Mesothelial cell of epicardium (in vitro differentiated cells): ENCODE data around the gene CD44. TPM values are rescaled to one million over a fixed set of nuclear protein-coding genes. Genes with fewer than 3 reads are reported as not detected.

Experiments used
- DNase-seq, 2 experiments: peaks; one replicate each; pipeline ENCODE4 v3.0.0; 2021; ENCODE audit warnings: low spot score in 2 of 2; ENCODE audit not compliant: unreplicated experiment in 2 of 2
- H3K27ac Mint-ChIP-seq: 2 replicates; pipeline ENCODE4 v1.8.0; 2021; ENCODE audit warnings: mixed read lengths
- H3K27me3 Mint-ChIP-seq: 2 replicates; pipeline ENCODE4 v1.8.0; 2021; ENCODE audit warnings: low read depth, mixed read lengths
- H3K36me3 Mint-ChIP-seq: 2 replicates; pipeline ENCODE4 v1.8.0; 2021; ENCODE audit warnings: mixed read lengths
- H3K4me1 Mint-ChIP-seq: 2 replicates; pipeline ENCODE4 v1.8.0; 2021; ENCODE audit warnings: mixed read lengths
- H3K4me3 Mint-ChIP-seq: 2 replicates; pipeline ENCODE4 v1.8.0; 2021; ENCODE audit warnings: mild to moderate bottlenecking, moderate library complexity, mixed read lengths
- H3K9me3 Mint-ChIP-seq: 2 replicates; pipeline ENCODE4 v1.8.0; 2021; ENCODE audit warnings: mixed read lengths
- total RNA-seq: library from RNA; stranded (reverse); gene quantifications from 3 replicates; pipeline ENCODE4 v1.2.1, GENCODE V29; 2021
- TF ChIP-seq, protein P1 (sequence below): fragments of 200-600 bp; sonication (generic); IDR thresholded peaks from one replicate; pipeline ENCODE4 v1.5.0; 2021; ENCODE audit warnings: antibody characterized with exemption; ENCODE audit not compliant: unreplicated experiment

The CD44 gene
- total RNA-seq, 1 donor from 2014 or later = 1.9 TPM

DNA sequence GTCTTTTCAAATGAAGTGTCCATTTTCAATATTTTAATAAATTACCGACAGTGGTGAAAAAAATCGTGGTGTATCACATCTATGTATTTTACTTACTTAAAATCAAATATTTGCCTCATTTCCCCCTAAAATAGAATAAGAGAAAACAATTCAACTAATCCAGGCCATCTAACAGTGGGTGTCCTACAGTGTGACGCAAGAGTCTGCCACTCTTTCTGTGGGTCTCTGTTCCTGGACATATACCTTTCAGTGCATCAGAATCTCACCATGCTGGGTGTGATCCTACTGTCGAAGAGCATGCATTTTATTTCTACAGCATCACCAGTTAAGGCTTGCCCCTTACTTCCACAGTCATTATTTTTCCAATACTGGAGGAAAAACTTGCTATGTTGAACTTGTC is 111.2 kb downstream of the CD44 start:
- no peaks in the 10 kb centered on the region for H3K36me3 Mint-ChIP-seq
- DNase-seq = no peak
- H3K9me3 Mint-ChIP-seq = no peaks in the 10 kb centered on the region
- H3K4me3 Mint-ChIP-seq = no peak overlapping the region
- no peaks in the 10 kb centered on the region for H3K4me1 Mint-ChIP-seq
- no peak overlapping the region for H3K27ac Mint-ChIP-seq
- TF ChIP-seq, protein P1, sequence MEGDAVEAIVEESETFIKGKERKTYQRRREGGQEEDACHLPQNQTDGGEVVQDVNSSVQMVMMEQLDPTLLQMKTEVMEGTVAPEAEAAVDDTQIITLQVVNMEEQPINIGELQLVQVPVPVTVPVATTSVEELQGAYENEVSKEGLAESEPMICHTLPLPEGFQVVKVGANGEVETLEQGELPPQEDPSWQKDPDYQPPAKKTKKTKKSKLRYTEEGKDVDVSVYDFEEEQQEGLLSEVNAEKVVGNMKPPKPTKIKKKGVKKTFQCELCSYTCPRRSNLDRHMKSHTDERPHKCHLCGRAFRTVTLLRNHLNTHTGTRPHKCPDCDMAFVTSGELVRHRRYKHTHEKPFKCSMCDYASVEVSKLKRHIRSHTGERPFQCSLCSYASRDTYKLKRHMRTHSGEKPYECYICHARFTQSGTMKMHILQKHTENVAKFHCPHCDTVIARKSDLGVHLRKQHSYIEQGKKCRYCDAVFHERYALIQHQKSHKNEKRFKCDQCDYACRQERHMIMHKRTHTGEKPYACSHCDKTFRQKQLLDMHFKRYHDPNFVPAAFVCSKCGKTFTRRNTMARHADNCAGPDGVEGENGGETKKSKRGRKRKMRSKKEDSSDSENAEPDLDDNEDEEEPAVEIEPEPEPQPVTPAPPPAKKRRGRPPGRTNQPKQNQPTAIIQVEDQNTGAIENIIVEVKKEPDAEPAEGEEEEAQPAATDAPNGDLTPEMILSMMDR = no peak
- H3K27me3 Mint-ChIP-seq = peaks cover 12% of the 10 kb centered on the region

DNA sequence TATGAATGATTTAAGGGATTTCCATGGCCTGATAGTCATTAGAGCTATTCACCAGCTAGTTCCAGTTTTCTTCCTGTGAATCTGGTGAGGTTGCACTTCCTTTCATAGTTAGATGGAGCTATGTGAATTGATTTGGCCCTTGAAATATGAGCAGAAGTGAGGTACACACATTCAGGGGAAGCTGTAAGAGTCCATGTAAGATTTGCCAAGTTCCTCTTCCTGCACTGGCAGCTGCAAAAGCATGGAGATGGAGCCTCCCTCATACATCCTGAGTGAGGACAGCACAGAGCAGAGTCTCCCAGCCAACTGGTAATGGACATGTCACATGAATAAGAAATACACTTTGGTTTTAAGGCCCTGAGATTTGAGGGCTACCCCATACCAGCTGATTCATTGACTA is 111.7 kb downstream of the CD44 start:
- Mint-ChIP-seq H3K36me3 (no peaks in the 10 kb centered on the region), H3K27me3 (peaks cover 14% of the 10 kb centered on the region)
- DNase-seq = no peak

DNA sequence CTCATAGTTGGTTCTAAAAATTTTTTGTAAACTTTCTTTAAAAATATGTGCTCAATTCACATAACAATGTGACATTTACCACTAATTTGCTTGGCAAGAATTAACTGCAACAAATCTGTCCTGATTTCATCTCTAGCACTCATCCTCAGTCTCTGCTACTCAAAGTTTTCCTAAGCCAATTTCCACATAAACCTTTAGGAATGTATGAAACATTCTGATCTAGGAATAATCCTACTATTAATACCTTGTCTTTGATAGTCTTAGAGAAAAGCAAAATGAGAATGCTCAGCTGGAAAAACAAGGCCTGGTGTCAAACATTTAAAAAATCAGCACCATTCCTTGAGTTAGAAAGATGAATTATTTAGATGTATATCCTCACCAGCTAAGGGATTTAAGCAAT is 114.3 kb downstream of the CD44 start:
- Mint-ChIP-seq H3K36me3 (no peaks in the 10 kb centered on the region), H3K27me3 (peaks cover 18% of the 10 kb centered on the region), H3K4me3 (no peak overlapping the region), H3K9me3 (no peaks in the 10 kb centered on the region), H3K27ac (no peak overlapping the region), H3K4me1 (no peaks in the 10 kb centered on the region)
- no peak for DNase-seq
- TF ChIP-seq, protein P1 = no peak

More for the DNA sequence above, 111.7 kb downstream of the CD44 start:
- Mint-ChIP-seq H3K27ac (no peak overlapping the region), H3K9me3 (no peaks in the 10 kb centered on the region), H3K4me3 (no peak overlapping the region), H3K4me1 (no peaks in the 10 kb centered on the region)
- TF ChIP-seq, protein P1 = no peak

DNA sequence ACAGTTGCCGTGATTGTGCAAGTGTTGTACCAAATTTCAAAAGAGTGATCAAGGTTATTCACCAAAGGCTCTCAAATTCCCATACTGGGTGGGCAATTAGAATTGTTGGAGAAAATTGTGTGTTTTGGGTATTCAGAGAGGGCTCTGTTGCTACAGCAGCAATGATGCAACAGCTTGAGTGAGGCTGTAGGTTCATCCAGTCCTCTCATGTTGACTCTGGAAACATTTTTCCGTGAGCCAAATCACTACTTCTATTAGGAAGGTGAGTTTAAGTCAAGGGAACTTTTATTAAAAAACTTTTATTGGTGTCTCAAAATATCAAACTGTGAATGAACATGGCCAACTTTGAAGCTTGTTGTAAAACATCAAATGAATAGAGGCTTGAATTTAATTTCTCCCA is 116.5 kb downstream of the CD44 start:
- H3K9me3 Mint-ChIP-seq = no peaks in the 10 kb centered on the region
- peaks cover 28% of the 10 kb centered on the region for H3K27me3 Mint-ChIP-seq
- no peak for DNase-seq
- TF ChIP-seq, protein P1 = no peak
- H3K4me3 Mint-ChIP-seq = no peak overlapping the region
- no peak overlapping the region for H3K27ac Mint-ChIP-seq
- H3K36me3 Mint-ChIP-seq = no peaks in the 10 kb centered on the region
- H3K4me1 Mint-ChIP-seq = no peaks in the 10 kb centered on the region

DNA sequence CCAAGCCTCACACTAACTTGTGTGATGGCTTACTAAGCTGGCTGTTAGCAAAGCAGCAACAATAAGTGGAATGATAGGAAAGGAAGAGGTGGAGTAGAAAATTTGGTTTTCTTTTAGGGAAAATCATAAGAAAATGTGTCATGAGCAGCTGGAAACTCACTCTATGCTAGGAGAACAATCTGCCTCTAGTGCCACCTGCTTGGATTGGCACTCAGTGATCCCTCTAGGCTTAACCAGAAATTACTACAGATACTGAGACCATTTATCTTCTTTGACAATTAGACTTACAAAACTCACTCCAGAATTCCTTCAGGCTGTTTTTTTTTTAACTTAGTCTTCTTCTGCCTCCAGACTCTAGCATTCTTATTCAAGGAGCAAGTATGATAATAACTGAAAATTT is 117.3 kb downstream of the CD44 start:
- Mint-ChIP-seq H3K4me3 (no peak overlapping the region), H3K27ac (no peak overlapping the region), H3K36me3 (no peaks in the 10 kb centered on the region), H3K27me3 (peaks cover 27% of the 10 kb centered on the region), H3K9me3 (no peaks in the 10 kb centered on the region), H3K4me1 (no peaks in the 10 kb centered on the region)
- DNase-seq = no peak
- TF ChIP-seq, protein P1 = no peak

DNA sequence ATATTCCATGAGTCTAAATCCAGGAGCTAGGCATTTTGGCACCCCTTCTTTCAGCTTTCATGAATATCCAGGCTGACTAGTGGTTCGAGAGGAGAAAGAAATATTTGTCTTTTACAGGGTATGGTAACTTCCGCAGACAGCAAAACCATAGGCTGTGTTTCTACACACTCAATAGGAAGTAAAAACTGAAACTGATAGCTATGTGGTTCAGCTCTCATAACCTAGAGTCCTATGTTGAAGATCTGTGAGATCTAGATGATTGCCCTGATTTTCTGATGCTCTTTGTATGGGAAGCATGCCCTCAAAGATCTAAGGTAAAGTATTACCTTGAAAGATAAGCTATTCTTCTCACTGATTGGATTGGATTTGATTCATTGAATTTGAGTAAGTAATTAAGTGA is 118.3 kb downstream of the CD44 start:
- H3K27ac Mint-ChIP-seq = no peak overlapping the region
- TF ChIP-seq, protein P1 = no peak
- H3K36me3 Mint-ChIP-seq = no peaks in the 10 kb centered on the region
- DNase-seq = no peak
- H3K4me1 Mint-ChIP-seq = no peaks in the 10 kb centered on the region
- H3K9me3 Mint-ChIP-seq = no peaks in the 10 kb centered on the region
- H3K4me3 Mint-ChIP-seq = no peak overlapping the region
- H3K27me3 Mint-ChIP-seq = peaks cover 33% of the 10 kb centered on the region
